HT-29 (cell line): ENCODE measurements around the gene DESI2. TPM values are rescaled to one million over a fixed set of nuclear protein-coding genes. Genes with fewer than 3 reads are reported as not detected.
"Not testable (repeated sequence)": the region's sequence is repeated elsewhere in the genome, so short reads cannot be mapped to it uniquely, and the experiment has no call there.

Source experiments
- DNase-seq: peaks from one replicate; pipeline ENCODE4 v3.0.0-alpha.2; 2015; ENCODE audit warnings: low spot score
- total RNA-seq: library from RNA; depleted of rRNA; stranded (reverse); fragments of >200 nt; shearing (Covaris generic); gene quantifications from 2 replicates; pipeline ENCODE4 v1.2.3, GENCODE V29; 2014

The DESI2 gene
- total RNA-seq, 1 experiment from 2014 or later, result 25.0 TPM

- no peak for DNase-seq
Observed at GRCh38 chr1:244654108-244655038, 1.4 kb downstream of the DESI2 start.

GRCh38 chr1:244655186-244655585 is 2.3 kb downstream of the DESI2 start:
- no peak for DNase-seq

- DNase-seq, result no peak
Observed at GRCh38 chr1:244657421-244657820, 4.5 kb downstream of the DESI2 start.

GRCh38 chr1:244659694-244660093 is 6.8 kb downstream of the DESI2 start:
- DNase-seq, result no peak

- DNase-seq, result no peak
Observed at GRCh38 chr1:244660595-244660994, 7.7 kb downstream of the DESI2 start.

GRCh38 chr1:244661569-244662312 is 8.8 kb downstream of the DESI2 start:
- not testable (repeated sequence) for DNase-seq

- no peak for DNase-seq
Observed at GRCh38 chr1:244662599-244662998, 9.7 kb downstream of the DESI2 start.

GRCh38 chr1:244664353-244664752 is 11.4 kb downstream of the DESI2 start:
- no peak for DNase-seq

- DNase-seq, result no peak
Observed at GRCh38 chr1:244665771-244666217, 12.9 kb downstream of the DESI2 start.

- DNase-seq, result not testable (repeated sequence)
Observed at GRCh38 chr1:244666672-244667418, 13.9 kb downstream of the DESI2 start.

GRCh38 chr1:244667797-244668196 is 14.9 kb downstream of the DESI2 start:
- DNase-seq, result no peak

- no peak for DNase-seq
Observed at GRCh38 chr1:244672946-244673682, 20.2 kb downstream of the DESI2 start.

- DNase-seq, result no peak
Observed at GRCh38 chr1:244674446-244674845, 21.5 kb downstream of the DESI2 start.

- no peak for DNase-seq
Observed at GRCh38 chr1:244675167-244675566, 22.2 kb downstream of the DESI2 start.

GRCh38 chr1:244678697-244679096 is 25.8 kb downstream of the DESI2 start:
- DNase-seq, result no peak

- no peak for DNase-seq
Observed at GRCh38 chr1:244680667-244681066, 27.7 kb downstream of the DESI2 start.

- DNase-seq, result not testable (repeated sequence)
Observed at GRCh38 chr1:244682087-244682486, 29.2 kb downstream of the DESI2 start.

- no peak for DNase-seq
Observed at GRCh38 chr1:244695937-244696336, 43.0 kb downstream of the DESI2 start.

- DNase-seq, result no peak
Observed at GRCh38 chr1:244699741-244700140, 46.8 kb downstream of the DESI2 start.

- DNase-seq, result no peak
Observed at GRCh38 chr1:244700808-244701207, 47.9 kb downstream of the DESI2 start.

- DNase-seq, result no peak
Observed at GRCh38 chr1:244702620-244703019, 49.7 kb downstream of the DESI2 start.
